HL-60 (cell line): ENCODE measurements around the gene BEX4.

Experiments used
- DNase-seq, 2 experiments: peaks; one replicate each; pipeline ENCODE4 v3.0.0-alpha.2; 2010 to 2020; ENCODE audit warnings: low read depth in 1 of 2, low spot score in 1 of 2
- H3K27ac ChIP-seq: fragments of 250-450 bp; sonication (Bioruptor Pico); replicated peaks from 2 replicates; pipeline ENCODE4 v1.5.1; 2020; ENCODE audit warnings: mild to moderate bottlenecking, moderate library complexity
- H3K27me3 ChIP-seq: fragments of 250-450 bp; sonication (Bioruptor Pico); 2 replicates; pipeline ENCODE4 v1.5.1; 2021; ENCODE audit warnings: mild to moderate bottlenecking, moderate library complexity; ENCODE audit not compliant: insufficient read depth, poor library complexity, severe bottlenecking
- H3K4me3 ChIP-seq: replicated peaks from 2 replicates; pipeline ENCODE4 v1.5.1; 2011; ENCODE audit warnings: mild to moderate bottlenecking, control low read depth, low read length; ENCODE audit not compliant: insufficient read depth
- CTCF ChIP-seq: IDR thresholded peaks from one replicate; pipeline ENCODE4 v1.5.1; 2011; ENCODE audit warnings: low read length, control low read depth, inconsistent platforms; ENCODE audit not compliant: insufficient read depth
- GABPA ChIP-seq: IDR thresholded peaks from 2 replicates; pipeline ENCODE4 v1.6.1; 2012; ENCODE audit warnings: low read depth
- POLR2AphosphoS5 ChIP-seq: IDR thresholded peaks from 2 replicates; pipeline ENCODE4 v1.6.1; 2012; ENCODE audit warnings: low read depth
- SPI1 ChIP-seq: IDR thresholded peaks from 2 replicates; pipeline ENCODE4 v1.6.1; 2012; ENCODE audit warnings: low read depth, mild to moderate bottlenecking, borderline replicate concordance
- TF ChIP-seq, protein P1 (sequence below): IDR thresholded peaks from 2 replicates; pipeline ENCODE4 v1.6.1; 2012; ENCODE audit warnings: low read depth; ENCODE audit not compliant: insufficient replicate concordance

The BEX4 gene

GRCh38 chrX:103236296-103236695 lies 21.4 kb downstream of the BEX4 start:
- TF ChIP-seq, protein P1, sequence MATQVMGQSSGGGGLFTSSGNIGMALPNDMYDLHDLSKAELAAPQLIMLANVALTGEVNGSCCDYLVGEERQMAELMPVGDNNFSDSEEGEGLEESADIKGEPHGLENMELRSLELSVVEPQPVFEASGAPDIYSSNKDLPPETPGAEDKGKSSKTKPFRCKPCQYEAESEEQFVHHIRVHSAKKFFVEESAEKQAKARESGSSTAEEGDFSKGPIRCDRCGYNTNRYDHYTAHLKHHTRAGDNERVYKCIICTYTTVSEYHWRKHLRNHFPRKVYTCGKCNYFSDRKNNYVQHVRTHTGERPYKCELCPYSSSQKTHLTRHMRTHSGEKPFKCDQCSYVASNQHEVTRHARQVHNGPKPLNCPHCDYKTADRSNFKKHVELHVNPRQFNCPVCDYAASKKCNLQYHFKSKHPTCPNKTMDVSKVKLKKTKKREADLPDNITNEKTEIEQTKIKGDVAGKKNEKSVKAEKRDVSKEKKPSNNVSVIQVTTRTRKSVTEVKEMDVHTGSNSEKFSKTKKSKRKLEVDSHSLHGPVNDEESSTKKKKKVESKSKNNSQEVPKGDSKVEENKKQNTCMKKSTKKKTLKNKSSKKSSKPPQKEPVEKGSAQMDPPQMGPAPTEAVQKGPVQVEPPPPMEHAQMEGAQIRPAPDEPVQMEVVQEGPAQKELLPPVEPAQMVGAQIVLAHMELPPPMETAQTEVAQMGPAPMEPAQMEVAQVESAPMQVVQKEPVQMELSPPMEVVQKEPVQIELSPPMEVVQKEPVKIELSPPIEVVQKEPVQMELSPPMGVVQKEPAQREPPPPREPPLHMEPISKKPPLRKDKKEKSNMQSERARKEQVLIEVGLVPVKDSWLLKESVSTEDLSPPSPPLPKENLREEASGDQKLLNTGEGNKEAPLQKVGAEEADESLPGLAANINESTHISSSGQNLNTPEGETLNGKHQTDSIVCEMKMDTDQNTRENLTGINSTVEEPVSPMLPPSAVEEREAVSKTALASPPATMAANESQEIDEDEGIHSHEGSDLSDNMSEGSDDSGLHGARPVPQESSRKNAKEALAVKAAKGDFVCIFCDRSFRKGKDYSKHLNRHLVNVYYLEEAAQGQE: no peak
- TF ChIP-seq SPI1 (no peak), GABPA (no peak), POLR2AphosphoS5 (no peak)
- Histone ChIP-seq H3K27ac (no peak overlapping the region), H3K27me3 (no peaks in the 10 kb centered on the region), H3K4me3 (no peak overlapping the region)
- no peak for DNase-seq

DNA sequence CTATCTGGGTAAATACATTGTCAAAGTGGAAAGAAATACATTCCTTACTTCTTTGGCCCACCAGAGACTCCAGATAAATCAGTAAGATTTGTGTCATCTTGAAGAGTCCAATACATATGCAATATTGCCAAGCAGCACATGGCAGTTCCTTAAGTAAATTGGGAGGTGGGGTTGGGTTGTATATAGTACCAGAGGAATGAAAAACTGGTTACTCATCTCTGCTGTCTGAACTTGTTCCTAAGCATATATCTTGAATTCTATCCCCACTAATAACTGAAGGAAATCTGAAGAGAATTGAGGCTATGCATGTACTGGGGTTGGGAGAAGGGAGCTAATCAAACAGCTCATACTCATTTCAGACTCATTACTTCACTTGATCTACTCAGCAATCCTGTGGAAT lies 25.2 kb downstream of the BEX4 start:
- no peak for TF ChIP-seq CTCF
- Histone ChIP-seq H3K4me3 (no peak overlapping the region), H3K27me3 (no peaks in the 10 kb centered on the region), H3K27ac (no peak overlapping the region)
- no peak for DNase-seq

DNA sequence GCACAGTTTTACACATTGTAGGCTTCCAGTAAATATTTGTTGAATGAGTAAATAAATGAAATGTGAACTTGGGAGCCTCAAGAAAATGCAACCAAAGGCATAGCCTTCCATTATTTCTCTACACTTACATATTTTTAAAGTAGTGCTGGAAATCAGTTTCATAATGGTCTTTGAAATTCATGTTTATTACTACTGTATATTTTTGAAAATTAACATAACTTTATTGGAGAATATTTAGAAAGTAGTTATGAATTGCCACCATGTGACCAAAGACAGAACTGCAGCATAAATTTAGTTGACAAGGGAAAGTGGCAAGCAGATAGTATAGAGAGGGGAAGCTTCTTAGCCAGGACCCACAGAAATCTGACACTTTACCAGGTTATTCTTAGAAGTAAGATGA lies 33.6 kb downstream of the BEX4 start:
- H3K4me3 ChIP-seq: no peak overlapping the region
- no peak overlapping the region for H3K27ac ChIP-seq
- DNase-seq: no peak
- TF ChIP-seq POLR2AphosphoS5 (no peak), GABPA (no peak), SPI1 (no peak), CTCF (no peak)
- TF ChIP-seq, protein P1: no peak
- H3K27me3 ChIP-seq: no peaks in the 10 kb centered on the region

GRCh38 chrX:103249805-103250204 lies 34.9 kb downstream of the BEX4 start:
- no peak overlapping the region for H3K4me3 ChIP-seq
- H3K27ac ChIP-seq: no peak overlapping the region
- TF ChIP-seq CTCF: no peak
- TF ChIP-seq GABPA: no peak
- TF ChIP-seq SPI1: no peak
- TF ChIP-seq POLR2AphosphoS5: no peak
- TF ChIP-seq, protein P1: no peak
- no peaks in the 10 kb centered on the region for H3K27me3 ChIP-seq
- DNase-seq: no peak
